DMS153 (cell line): ENCODE results near the gene MYH11.

Experiments
- DNase-seq: peaks from one replicate; lab custom pipeline; 2025; lab: John Stamatoyannopoulos, UW

MYH11 gene

DNA sequence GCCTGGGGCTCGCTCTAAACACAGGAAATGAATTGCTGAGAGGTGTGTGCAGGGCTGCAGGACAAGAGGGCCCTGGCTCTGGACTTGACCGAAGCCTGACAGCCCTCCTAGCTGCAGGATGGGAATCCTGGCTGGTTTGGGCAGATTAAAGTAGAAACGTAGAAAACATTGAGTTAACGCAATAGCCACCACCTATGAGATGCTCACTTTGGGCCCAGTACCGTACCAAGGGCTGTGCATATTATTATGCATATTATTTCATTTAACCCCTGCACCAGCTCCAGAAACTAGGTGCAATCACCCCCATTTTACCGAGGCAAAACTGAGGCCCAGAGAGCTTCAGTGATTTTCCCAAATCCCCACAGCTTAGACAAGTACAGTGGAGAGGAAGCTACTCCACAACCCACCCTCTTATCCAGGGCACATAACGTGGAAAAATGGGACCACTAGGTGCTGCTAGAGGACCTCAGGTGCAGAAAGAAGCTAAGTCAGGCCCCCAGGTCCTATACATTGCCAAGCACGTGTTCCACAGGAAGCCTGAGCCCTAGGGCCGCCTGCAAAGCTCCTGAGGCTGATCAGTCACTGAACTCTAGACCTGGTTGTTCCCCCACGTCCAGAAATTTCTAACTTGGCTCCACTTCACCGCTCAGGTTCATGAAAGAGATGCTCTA is 79.2 kb downstream of the MYH11 start:
- peak; percentile 18 for DNase-seq

DNA sequence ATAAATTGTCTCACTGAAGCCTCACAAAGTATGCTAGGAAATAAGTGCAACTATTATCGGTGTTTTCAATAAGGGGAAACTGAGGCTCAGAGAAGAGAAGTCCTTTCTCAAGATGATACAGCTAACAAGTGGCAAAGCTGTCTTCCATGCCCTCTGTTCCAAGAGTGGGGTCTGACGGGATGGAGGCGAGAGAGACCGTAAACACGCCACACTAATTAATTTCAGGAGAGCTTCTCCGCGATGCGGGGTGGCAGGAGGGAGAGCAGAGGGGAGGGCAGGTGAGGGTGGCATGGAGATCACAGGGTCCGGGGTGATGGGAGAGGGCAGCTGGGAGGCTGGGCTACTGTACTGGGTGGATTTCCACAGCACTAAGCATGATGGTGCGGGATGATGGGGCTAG is 80.3 kb downstream of the MYH11 start:
- DNase-seq = no peak

- no peak for DNase-seq
Observed at GRCh38 chr16:15775663-15776304, 81.0 kb downstream of the MYH11 start.

DNA sequence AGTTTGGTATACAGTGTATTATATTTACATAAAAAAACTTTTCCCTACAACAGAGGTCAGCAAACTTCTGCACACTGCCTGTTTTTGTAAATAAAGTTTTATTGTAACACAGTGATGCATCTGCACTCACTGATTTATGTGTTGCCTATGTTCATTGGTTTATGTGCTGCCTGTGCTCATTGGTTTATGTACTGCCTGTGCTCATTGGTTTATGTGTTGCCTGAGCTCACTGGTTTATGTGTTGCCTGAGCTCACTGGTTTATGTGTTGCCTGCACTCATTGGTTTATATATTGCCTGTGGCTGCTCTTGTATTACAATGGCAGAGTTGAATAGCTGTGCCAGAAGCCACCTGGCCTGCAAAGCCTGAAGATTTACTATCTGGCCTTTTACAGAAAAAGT is 81.6 kb downstream of the MYH11 start:
- DNase-seq = no peak

GRCh38 chr16:15773968-15774367 is 82.9 kb downstream of the MYH11 start:
- DNase-seq = no peak

- no peak for DNase-seq
Observed at GRCh38 chr16:15772579-15773293, 84.1 kb downstream of the MYH11 start.

GRCh38 chr16:15771694-15772093 is 85.1 kb downstream of the MYH11 start:
- DNase-seq = no peak

- no peak for DNase-seq
Observed at GRCh38 chr16:15770512-15770911, 86.3 kb downstream of the MYH11 start.

DNA sequence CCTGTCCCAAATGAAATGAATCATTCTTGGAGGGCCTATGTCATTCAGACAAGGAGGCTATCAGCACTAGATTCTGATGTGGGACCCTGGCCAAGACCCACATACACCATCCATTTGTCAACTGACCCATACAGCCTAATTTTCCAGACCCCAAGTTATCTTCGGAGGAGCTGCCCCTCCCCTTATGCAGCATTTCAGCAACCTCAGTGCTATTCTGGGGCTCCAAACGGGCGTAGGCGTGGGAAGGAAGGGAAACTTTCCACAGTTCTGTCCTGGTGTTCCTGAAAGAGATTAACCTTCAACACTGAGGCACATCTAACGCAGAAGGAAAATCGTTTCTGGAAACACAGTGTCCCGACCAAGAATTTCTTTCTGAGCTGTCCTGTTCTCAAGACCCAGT is 86.7 kb downstream of the MYH11 start:
- DNase-seq = no peak

DNA sequence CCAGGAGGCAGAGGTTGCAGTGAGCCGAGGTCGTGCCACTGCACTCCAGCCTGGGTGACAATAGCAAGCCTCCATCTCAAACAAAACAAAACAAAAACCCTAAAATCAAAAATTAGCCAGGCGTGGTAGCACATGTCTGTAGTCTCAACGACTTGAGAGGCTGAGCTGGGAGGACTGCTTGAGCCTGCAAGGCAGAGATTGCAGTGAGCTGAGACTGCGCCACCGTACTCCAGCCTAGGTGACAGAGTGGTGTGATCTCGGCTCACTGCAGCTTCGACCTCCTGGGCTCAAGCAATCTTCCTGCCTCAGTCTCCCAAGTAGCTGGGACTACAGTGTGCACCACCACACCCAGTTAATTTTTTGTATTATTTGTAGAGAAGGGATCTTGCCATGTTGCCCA is 87.6 kb downstream of the MYH11 start:
- DNase-seq = no peak

DNA sequence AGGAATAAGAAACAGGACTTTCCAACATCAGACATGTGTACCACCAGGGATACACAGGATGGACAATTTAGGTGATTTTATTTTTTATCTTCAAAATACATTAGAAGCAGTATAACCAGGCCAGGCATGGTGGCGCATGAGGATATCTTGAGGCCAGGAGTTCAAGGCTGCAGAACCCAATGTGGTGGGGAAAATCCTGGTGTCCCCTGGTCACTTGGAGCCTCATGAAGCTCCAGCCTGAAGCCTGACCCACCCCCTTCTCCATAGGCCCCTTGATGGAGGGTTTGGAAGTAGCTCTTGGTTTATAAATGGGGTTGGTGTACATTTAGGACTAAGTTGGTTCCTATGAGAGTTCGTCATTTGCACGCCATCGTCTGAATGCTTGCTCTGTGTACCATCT is 88.6 kb downstream of the MYH11 start:
- DNase-seq = no peak

DNA sequence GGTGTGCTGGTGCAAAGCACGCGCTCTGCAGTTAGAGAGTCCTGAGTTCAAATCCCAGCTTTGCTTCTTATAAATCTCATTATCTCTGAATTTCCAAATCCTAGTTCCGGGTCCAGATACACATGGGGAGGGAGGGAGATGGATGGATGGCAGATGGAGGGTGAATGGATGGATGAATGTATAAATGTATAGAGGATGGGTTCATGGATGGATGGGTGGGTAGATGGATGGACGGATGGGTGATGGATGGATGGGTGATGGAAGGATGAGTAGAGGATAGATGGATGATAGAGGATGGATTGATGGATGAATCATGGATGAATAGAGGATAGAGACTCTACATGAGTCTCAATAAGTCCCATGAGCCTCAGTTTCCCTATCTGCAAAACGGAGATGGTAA is 89.9 kb downstream of the MYH11 start:
- no peak for DNase-seq

GRCh38 chr16:15765880-15766279 is 90.9 kb downstream of the MYH11 start:
- DNase-seq = peak; percentile 57

GRCh38 chr16:15765116-15765515 is 91.7 kb downstream of the MYH11 start:
- DNase-seq = no peak

DNA sequence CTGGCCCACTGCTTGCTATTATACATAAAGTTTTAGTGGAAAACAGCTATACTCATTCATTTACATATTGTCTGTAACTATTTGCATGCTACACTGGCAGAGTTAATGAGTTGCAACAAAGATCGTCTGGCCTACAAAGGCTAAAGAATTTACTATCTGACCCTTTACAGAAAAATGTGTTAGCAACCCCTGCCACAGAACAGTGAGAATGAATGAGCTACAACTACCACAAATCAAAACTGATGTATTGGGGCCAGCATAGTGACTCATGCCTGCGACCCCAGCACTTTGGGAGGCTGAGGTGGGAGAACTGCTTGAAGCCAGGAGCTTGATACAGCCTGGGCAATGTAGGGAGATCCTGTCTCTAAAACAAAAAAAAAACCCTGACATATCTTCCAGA is 92.7 kb downstream of the MYH11 start:
- no peak for DNase-seq

DNA sequence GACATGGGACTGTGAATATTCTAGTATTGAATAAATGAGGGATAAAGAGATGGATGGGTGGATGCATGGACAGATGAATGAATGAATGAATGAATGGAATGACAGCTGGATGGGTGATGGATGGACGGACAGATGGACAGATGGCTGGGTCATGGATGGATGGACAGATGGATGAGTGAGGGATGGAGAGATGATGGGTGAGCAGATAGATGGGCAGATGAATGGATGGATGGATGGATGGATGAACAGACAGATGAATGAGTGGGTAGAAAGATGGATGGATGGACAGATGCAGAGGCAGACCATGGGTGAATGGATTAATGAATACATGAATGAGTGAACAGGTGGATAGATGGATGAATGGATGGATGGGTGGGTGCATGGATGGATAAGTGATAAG is 96.7 kb downstream of the MYH11 start:
- DNase-seq = no peak

DNA sequence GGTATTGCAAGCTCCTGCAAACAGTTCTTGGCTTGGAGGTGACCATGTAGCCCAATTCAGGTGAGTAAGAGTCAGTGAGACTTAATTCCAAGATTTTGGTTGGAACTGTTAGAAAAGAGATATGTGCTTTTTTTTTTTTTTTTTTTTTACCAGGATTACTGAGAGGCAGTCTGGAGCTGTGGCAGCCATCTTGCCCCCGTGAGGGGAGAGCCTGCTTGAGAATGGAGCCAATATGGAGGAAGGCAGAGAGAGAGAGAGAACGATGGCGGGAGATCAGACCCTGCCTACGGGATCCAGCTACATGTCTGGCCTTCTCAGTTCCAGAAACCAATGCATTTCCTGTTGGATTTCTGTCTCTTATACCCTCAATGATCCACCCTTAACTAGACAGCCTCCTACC is 97.8 kb downstream of the MYH11 start:
- no peak for DNase-seq

DNA sequence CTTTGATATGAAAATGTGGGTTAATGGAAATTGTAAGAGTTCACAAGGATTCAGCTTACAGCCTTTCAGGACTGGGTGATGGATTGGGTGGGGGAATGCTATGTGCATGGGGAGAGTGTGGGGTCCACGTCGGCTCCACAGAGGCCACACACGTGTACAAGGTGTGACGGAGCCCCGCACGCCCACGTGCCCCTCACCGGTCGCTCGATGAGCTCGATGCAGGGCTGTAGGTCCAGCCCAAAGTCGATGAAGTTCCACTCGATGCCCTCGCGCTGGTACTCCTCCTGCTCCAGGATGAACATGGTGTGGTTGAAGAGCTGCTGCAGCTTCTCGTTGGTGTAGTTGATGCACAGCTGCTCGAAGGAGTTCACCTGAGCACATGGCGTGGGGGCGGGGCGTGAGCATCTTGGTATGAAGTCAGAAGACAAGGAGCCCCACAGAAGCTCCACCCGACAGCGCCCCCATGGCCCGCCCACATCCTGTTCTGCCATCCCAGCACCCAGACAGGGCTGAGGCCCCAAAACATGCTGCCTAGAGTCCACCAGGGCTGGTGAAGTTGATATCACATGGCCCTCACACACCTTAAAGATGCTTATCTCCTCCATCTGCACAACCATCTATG is 99.1 kb downstream of the MYH11 start:
- DNase-seq = no peak

DNA sequence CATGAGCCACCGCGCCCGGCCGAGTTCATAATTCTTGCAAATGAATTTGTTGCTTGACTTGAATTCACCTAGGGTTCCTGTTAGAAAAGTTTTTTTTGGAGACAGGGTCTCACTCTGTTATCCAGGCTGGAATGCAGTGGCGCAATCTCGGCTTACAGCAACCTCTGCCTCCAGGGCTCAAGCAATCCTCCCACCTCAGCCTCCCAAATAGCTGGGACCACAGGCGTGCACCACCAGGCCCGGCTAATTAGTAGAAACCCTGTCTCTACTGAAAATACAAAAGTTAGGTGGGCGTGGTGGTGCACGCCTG is 99.8 kb downstream of the MYH11 start:
- DNase-seq = no peak

DNA sequence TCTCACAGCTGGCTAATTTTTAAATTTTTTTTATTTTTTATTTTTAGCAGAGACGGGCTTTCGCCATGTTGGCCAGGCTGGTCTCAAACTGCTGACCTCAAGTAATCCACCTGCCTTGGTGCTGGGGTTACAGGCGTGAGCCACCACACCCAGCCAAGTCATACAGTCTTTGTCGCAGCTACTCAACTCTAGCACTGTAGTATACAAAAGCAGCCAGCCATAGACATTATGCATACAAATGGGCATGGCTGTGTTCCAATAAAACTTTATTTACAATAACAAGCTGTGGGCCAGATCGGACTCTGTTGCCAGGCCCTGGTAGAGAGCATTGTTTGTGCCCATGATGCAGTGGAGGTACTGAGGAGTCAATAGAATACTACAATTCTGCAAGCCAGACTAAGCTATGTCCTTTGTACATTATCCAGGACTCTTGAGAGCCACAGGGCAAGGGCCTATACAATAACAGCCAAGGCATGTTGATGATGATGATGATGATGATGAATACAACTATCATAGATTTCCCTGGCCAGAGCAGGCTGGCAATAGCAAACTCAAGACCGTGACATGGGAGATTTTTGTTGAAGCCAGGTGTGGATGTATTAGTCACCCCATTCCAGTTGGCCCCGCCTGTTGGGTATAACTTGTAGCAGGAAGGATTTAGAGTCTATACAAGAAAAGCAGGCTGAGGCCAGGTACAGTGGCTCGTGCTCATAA is 101.8 kb downstream of the MYH11 start:
- no peak for DNase-seq

DNA sequence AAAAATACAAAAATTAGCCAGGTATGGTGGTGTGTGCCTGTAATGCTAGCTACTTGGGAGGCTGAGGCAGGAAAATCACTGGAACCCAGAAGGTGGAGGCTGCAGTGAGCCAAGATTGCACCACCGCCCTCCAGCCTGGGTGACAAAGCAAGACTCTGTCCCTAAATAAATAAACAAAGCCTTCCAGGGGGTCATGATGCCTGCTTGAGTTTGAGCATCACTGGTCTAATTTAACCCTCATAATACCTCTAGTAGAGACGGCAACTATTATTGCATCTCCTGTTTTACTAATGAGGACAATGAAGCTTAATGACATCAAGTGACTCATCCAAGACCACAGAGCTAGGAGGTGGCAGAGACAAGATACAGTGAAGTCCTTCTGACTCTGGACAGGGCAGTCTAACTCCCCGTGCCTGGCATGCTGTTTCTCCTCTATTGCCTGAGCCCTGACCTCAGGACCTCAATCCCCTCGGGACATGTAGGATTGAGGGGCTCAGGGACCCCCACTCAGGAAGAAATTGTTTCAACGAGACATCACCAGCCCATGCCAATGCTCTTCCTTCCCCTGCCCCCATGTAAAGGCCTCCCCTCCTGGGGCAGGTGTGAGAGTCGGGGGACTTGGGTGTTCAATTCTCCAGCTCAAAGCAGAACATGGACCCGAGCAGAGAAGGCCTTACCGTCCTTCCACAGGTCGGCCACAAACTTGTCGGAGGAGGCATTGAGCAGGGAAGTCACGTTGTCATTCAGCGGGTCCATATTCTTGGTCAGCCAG is 103.9 kb downstream of the MYH11 start:
- no peak for DNase-seq

- DNase-seq = no peak
Observed at GRCh38 chr16:15751940-15752339, 104.9 kb downstream of the MYH11 start.
